GM23248 (cell line): Measurements from ENCODE around the gene MGST2.

ENCODE experiments used
- EZH2 ChIP-seq: fragments of 200-600 bp; sonication (generic); IDR thresholded peaks from 2 replicates; pipeline ENCODE4 v1.6.1; 2018; ENCODE audit warnings: antibody characterized with exemption, mild to moderate bottlenecking; ENCODE audit not compliant: insufficient read depth, poor library complexity, severe bottlenecking
- EZH2phosphoT487 ChIP-seq: fragments of 200-600 bp; sonication (generic); IDR thresholded peaks from 2 replicates; pipeline ENCODE4 v1.6.1; 2018; ENCODE audit warnings: antibody characterized with exemption, moderate library complexity, mild to moderate bottlenecking, low read depth; ENCODE audit not compliant: insufficient read depth

GRCh38 chr4:139686130-139686529 lies 20.5 kb downstream of the MGST2 start:
- TF ChIP-seq EZH2 (no peak), EZH2phosphoT487 (no peak)
